ENCODE data around the gene SH3D19.

GRCh38 chr4:151314479-151314878 lies 10.9 kb downstream of the SH3D19 start:
- TF ChIP-seq POLR2A (IDR thresholded peaks at IDR 0.05) = no peak
- TF ChIP-seq CTCF (IDR thresholded peaks at IDR 0.05) = no peak
- TF ChIP-seq POLR2AphosphoS5 (IDR thresholded peaks at IDR 0.05) = no peak

Data from gastroesophageal sphincter (tissue), 3 donors.